ENCODE measurements around the gene LHX8. TPM values are rescaled to one million over a fixed set of nuclear protein-coding genes. Genes with fewer than 3 reads are reported as not detected.

The LHX8 gene
- total and polyA plus RNA-seq, 10 of the 15 experiments (the other 5 are each of a cell fraction or from before 2014, with no cell fraction given), result not detected

GRCh38 chr1:75124510-75124909 is 9.7 kb upstream of the LHX8 start:
- DNase-seq (ENCODE audit: low read depth, low spot score), result no peak
- Histone ChIP-seq H3K27me3 (replicated peaks in 1 of 2; ENCODE audit: control insufficient read depth in 2 of 2, insufficient read depth in 2 of 2, low read length in 1 of 2) (peaks cover 5 to 8% of the 10 kb centered on the region in 2 experiments; a peak in 3 of 4 replicates), H2AFZ (ENCODE audit: control insufficient read depth, low read depth, low read length) (no peak overlapping the region), H3K9ac (ENCODE audit: control insufficient read depth, insufficient read depth, low read length) (no peak overlapping the region), H4K20me1 (ENCODE audit: control insufficient read depth, insufficient read depth) (no peaks in the 10 kb centered on the region), H3K9me3 (replicated peaks; ENCODE audit: control insufficient read depth, insufficient read depth, low read length) (no peaks in the 10 kb centered on the region), H3K27ac (ENCODE audit: control insufficient read depth, insufficient read depth) (no peak overlapping the region), H3K4me3 (no peak overlapping the region), H3K36me3 (ENCODE audit: control insufficient read depth in 2 of 2, insufficient read depth in 2 of 2, low read length in 1 of 2) (no peaks in the 10 kb centered on the region), H3K4me2 (ENCODE audit: control insufficient read depth, insufficient read depth) (no peak overlapping the region), H3K79me2 (ENCODE audit: control insufficient read depth, insufficient read depth, low read length) (no peaks in the 10 kb centered on the region), H3K4me1 (ENCODE audit: control insufficient read depth, insufficient read depth, low read length) (no peaks in the 10 kb centered on the region)
- FAIRE-seq, result no peak
- ATAC-seq, result no peak
- ChIA-PET POLR2A (no interaction called here), CTCF (no interaction called here), RAD21 (ENCODE audit: unreplicated experiment) (no interaction called here), SMC1A (ENCODE audit: uncharacterized antibody, unreplicated experiment) (no interaction called here)
- intact Hi-C loops (cut with micrococcal nuclease; ENCODE audit: unreplicated experiment) (no loop called here), in situ Hi-C loops (cut with MboI) (no loop called here)
- no TSS peak for BruUV-seq (replicated peaks)
- WGBS (ENCODE audit: insufficient coverage, insufficient replicate concordance, low lambda C conversion rate, missing lambda C conversion rate), result 25% methylated on average over 23 of the region's 23 CpGs
- TF ChIP-seq DPF2 (IDR thresholded peaks at IDR 0.05), result no peak
- TF ChIP-seq EED (IDR thresholded peaks at IDR 0.05; ENCODE audit: low read depth), result no peak
- TF ChIP-seq USF2 (IDR thresholded peaks at IDR 0.05; ENCODE audit: borderline replicate concordance, low read depth, low read length), result no peak
- no peak for TF ChIP-seq USF1 (IDR thresholded peaks at IDR 0.05; ENCODE audit: borderline replicate concordance, extremely low read length, insufficient read depth, low read depth, low read length)
- no peak for TF ChIP-seq SIX5 (IDR thresholded peaks at IDR 0.05; ENCODE audit: low read depth, low read length, severe bottlenecking)
- TF ChIP-seq ZNF207 (IDR thresholded peaks at IDR 0.05; ENCODE audit: borderline replicate concordance), result no peak
- TF ChIP-seq POLR2AphosphoS2 (IDR thresholded peaks at IDR 0.05; ENCODE audit: low read depth, low read length), result no peak
- no peak for TF ChIP-seq MTA3 (IDR thresholded peaks at IDR 0.05; ENCODE audit: borderline replicate concordance, low read length)
- no peak for TF ChIP-seq NFXL1 (IDR thresholded peaks at IDR 0.05; ENCODE audit: borderline replicate concordance)
- TF ChIP-seq NR2F1 (conservative IDR thresholded peaks at IDR 0.05), result no peak
- no peak for TF ChIP-seq YY1 (IDR thresholded peaks at IDR 0.05; ENCODE audit: low read depth, low read length)
- no peak for TF ChIP-seq TCF7 (IDR thresholded peaks at IDR 0.05; ENCODE audit: borderline replicate concordance)
- TF ChIP-seq MEF2B (IDR thresholded peaks at IDR 0.05; ENCODE audit: partially characterized antibody, poor library complexity, severe bottlenecking), result no peak
- TF ChIP-seq REST (IDR thresholded peaks at IDR 0.05; ENCODE audit: low read depth, low read length), result no peak
- TF ChIP-seq POLR2A (IDR thresholded peaks at IDR 0.05; ENCODE audit: low read depth, low read length), result no peak
- no peak for TF ChIP-seq HDAC2 (IDR thresholded peaks at IDR 0.05)
- TF ChIP-seq SMAD1 (IDR thresholded peaks at IDR 0.05; ENCODE audit: low read depth, partially characterized antibody), result no peak
